SK-N-SH (cell line): ENCODE measurements around the gene TEX22. TPM values are rescaled to one million over a fixed set of nuclear protein-coding genes. Genes with fewer than 3 reads are reported as not detected.
A peak's percentile ranks its signal among the peaks of the same experiment; 100 is the strongest.

ENCODE experiments used
- CHD2 ChIP-seq: fragments of 150-350 bp; IDR thresholded peaks from 2 replicates; pipeline ENCODE4 v1.6.1; 2018; ENCODE audit warnings: low read length; ENCODE audit not compliant: partially characterized antibody
- ELF1 ChIP-seq: IDR thresholded peaks from 2 replicates; pipeline ENCODE4 v1.4.0; 2012
- EP300 ChIP-seq, 2 experiments: IDR thresholded peaks; 2 replicates each; pipeline versions ENCODE4 v1.4.0 to v1.6.1; 2012; ENCODE audit warnings: borderline replicate concordance in 1 of 2, low read depth in 1 of 2, low read length in 1 of 2
- FOSL2 ChIP-seq: IDR thresholded peaks from 2 replicates; pipeline ENCODE4 v1.4.0; 2012; ENCODE audit warnings: low read depth, mild to moderate bottlenecking, moderate library complexity, borderline replicate concordance
- FOXJ3 ChIP-seq: sonication (generic); formaldehyde crosslinking; IDR thresholded peaks from 2 replicates; pipeline ENCODE4 v1.5.1; 2020; ENCODE audit warnings: mild to moderate bottlenecking, missing genetic modification reagents
- FOXM1 ChIP-seq: IDR thresholded peaks from 2 replicates; pipeline ENCODE4 v1.4.0; 2012; ENCODE audit warnings: low read depth, mild to moderate bottlenecking
- GABPA ChIP-seq: IDR thresholded peaks from 2 replicates; pipeline ENCODE4 v1.4.0; 2012; ENCODE audit warnings: low read depth, mild to moderate bottlenecking
- GATA2 ChIP-seq: sonication (generic); formaldehyde crosslinking; IDR thresholded peaks from 2 replicates; pipeline ENCODE4 v1.5.0; 2020; ENCODE audit warnings: mild to moderate bottlenecking, missing genetic modification reagents
- MEF2A ChIP-seq: IDR thresholded peaks from 2 replicates; pipeline ENCODE4 v1.4.0; 2012; ENCODE audit warnings: low read depth, borderline replicate concordance
- MXI1 ChIP-seq: IDR thresholded peaks from 2 replicates; pipeline ENCODE4 v1.6.1; 2012; ENCODE audit warnings: mild to moderate bottlenecking, low read depth, low read length, improper control_type of control experiment
- POLR2AphosphoS5 ChIP-seq: IDR thresholded peaks from 2 replicates; pipeline ENCODE4 v1.6.1; 2012; ENCODE audit warnings: low read depth, low read length
- REST ChIP-seq: IDR thresholded peaks from 2 replicates; pipeline ENCODE4 v1.6.1; 2012; ENCODE audit warnings: mild to moderate bottlenecking, low read depth, low read length, moderate library complexity
- RFX5 ChIP-seq: IDR thresholded peaks from 2 replicates; pipeline ENCODE4 v1.6.1; 2012; ENCODE audit warnings: mild to moderate bottlenecking, improper control_type of control experiment, low read length
- RXRA ChIP-seq: IDR thresholded peaks from 2 replicates; pipeline ENCODE4 v1.4.0; 2012; ENCODE audit warnings: low read depth, mild to moderate bottlenecking, borderline replicate concordance
- TAF1 ChIP-seq: IDR thresholded peaks from 2 replicates; pipeline ENCODE4 v1.6.1; 2012; ENCODE audit warnings: low read depth, mild to moderate bottlenecking, low read length, moderate library complexity, borderline replicate concordance
- TCF12 ChIP-seq: IDR thresholded peaks from 2 replicates; pipeline ENCODE4 v1.4.0; 2012
- TEAD4 ChIP-seq: IDR thresholded peaks from 2 replicates; pipeline ENCODE4 v1.4.0; 2012; ENCODE audit warnings: mild to moderate bottlenecking, borderline replicate concordance; ENCODE audit not compliant: insufficient read depth
- YY1 ChIP-seq: IDR thresholded peaks from 2 replicates; pipeline ENCODE4 v1.4.0; 2012; ENCODE audit warnings: low read depth, mild to moderate bottlenecking
- ZBTB33 ChIP-seq: IDR thresholded peaks from 2 replicates; pipeline ENCODE4 v1.4.0; 2012; ENCODE audit warnings: low read depth, borderline replicate concordance
- polyA plus RNA-seq, 3 experiments: library from polyadenylated mRNA; depleted of rRNA; stranded (reverse); fragments of >200 nt; gene quantifications; 2 replicates each; pipeline ENCODE4 v1.2.3, GENCODE V29; 2012
- TF ChIP-seq, protein P1 (sequence below): fragments of 200-600 bp; sonication (generic); IDR thresholded peaks from 2 replicates; pipeline ENCODE4 v1.6.1; 2017; ENCODE audit warnings: antibody characterized with exemption, mild to moderate bottlenecking, moderate library complexity
- TF ChIP-seq, protein P2 (sequence below): IDR thresholded peaks from 2 replicates; pipeline ENCODE4 v1.4.0; 2012; ENCODE audit warnings: low read depth, borderline replicate concordance

TEX22 gene
- polyA plus RNA-seq, 1 of the 3 experiments (the other 2 are of a cell fraction) = 0.26 TPM

- TF ChIP-seq, protein P1, sequence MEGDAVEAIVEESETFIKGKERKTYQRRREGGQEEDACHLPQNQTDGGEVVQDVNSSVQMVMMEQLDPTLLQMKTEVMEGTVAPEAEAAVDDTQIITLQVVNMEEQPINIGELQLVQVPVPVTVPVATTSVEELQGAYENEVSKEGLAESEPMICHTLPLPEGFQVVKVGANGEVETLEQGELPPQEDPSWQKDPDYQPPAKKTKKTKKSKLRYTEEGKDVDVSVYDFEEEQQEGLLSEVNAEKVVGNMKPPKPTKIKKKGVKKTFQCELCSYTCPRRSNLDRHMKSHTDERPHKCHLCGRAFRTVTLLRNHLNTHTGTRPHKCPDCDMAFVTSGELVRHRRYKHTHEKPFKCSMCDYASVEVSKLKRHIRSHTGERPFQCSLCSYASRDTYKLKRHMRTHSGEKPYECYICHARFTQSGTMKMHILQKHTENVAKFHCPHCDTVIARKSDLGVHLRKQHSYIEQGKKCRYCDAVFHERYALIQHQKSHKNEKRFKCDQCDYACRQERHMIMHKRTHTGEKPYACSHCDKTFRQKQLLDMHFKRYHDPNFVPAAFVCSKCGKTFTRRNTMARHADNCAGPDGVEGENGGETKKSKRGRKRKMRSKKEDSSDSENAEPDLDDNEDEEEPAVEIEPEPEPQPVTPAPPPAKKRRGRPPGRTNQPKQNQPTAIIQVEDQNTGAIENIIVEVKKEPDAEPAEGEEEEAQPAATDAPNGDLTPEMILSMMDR = no peak
- TF ChIP-seq MEF2A (no peak), ZBTB33 (no peak), FOSL2 (no peak), POLR2AphosphoS5 (no peak), FOXJ3 (CRISPR knock-in tag) (peak; percentile 86), TEAD4 (no peak), EP300 (IDR thresholded peaks at IDR 0.05; ENCODE audit: borderline replicate concordance in 1 of 2, low read depth in 1 of 2, low read length in 1 of 2) (peak in 1 of 2 experiments; percentile 79; a peak in 2 of 4 replicates), MXI1 (peak; percentile 80; the same call in 1 of the 2 replicates), RXRA (no peak), RFX5 (no peak), CHD2 (peak; percentile 64), YY1 (no peak), REST (no peak), GATA2 (CRISPR knock-in tag) (peak; percentile 92), ELF1 (no peak), TCF12 (no peak), GABPA (no peak), TAF1 (no peak), FOXM1 (no peak)
- TF ChIP-seq, protein P2, sequence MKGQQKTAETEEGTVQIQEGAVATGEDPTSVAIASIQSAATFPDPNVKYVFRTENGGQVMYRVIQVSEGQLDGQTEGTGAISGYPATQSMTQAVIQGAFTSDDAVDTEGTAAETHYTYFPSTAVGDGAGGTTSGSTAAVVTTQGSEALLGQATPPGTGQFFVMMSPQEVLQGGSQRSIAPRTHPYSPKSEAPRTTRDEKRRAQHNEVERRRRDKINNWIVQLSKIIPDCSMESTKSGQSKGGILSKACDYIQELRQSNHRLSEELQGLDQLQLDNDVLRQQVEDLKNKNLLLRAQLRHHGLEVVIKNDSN = no peak
Observed at GRCh38 chr14:105422695-105423487, 24.6 kb downstream of the TEX22 start (continued).
